A549 (cell line): ENCODE results near the gene SLC16A13. TPM values are rescaled to one million over a fixed set of nuclear protein-coding genes. Genes with fewer than 3 reads are reported as not detected.

Experiments used
- ATAC-seq, 2 experiments: fragments of 200-7000 bp in 1 of 2; fragments of >200 bp in 1 of 2; cut with Nextera tagmentation in 1 of 2; cut with Tn5 transposase in 1 of 2; 3 replicates each; pipeline versions ENCODE4 v1.8.0 to v1.9.1; 2018 to 2020; ENCODE audit warnings: mild to moderate bottlenecking in 1 of 2, moderate library complexity in 1 of 2
- CTCF ChIA-PET: fragments of 300-600 bp; sonication (Branson Sonifier 250); formaldehyde crosslinking; extraction: SDS; loops from one replicate; lab custom pipeline; 2021; ENCODE audit warnings: antibody characterized with exemption, inconsistent platforms; lab: Yijun Ruan, JAX
- POLR2A ChIA-PET: fragments of 350-600 bp; formaldehyde crosslinking; extraction: SDS; loops from one replicate; lab custom pipeline; 2021; ENCODE audit warnings: antibody characterized with exemption, inconsistent platforms; lab: Yijun Ruan, JAX
- DNase-seq, 2 experiments: peaks; one replicate each; pipeline versions ENCODE4 v3.0.0 to v3.0.0-alpha.2; 2011 to 2016; ENCODE audit warnings: low read depth in 1 of 2, low spot score in 1 of 2
- FAIRE-seq: peaks from 2 replicates; lab custom pipeline; 2011; peaks lifted over from hg19 to GRCh38; lab: Jason Lieb, UNC
- H3K27ac ChIP-seq, 2 experiments: fragments of >200 bp; sonication (Bioruptor Twin); formaldehyde crosslinking; 3 replicates each; pipeline ENCODE4 v1.5.1; 2016 to 2017
- H3K4me1 ChIP-seq: fragments of >200 bp; sonication (Bioruptor Twin); formaldehyde crosslinking; 3 replicates; pipeline ENCODE4 v1.6.1; 2016
- H3K4me2 ChIP-seq: fragments of >200 bp; sonication (Bioruptor Twin); formaldehyde crosslinking; 3 replicates; pipeline ENCODE4 v1.6.1; 2016
- H3K4me3 ChIP-seq: fragments of >200 bp; sonication (Bioruptor Twin); formaldehyde crosslinking; 3 replicates; pipeline ENCODE4 v1.5.1; 2016
- H3K9me3 ChIP-seq: fragments of >200 bp; sonication (Bioruptor Twin); formaldehyde crosslinking; 3 replicates; pipeline ENCODE4 v1.6.1; 2016
- BCL3 ChIP-seq: fragments of >200 bp; sonication (Bioruptor Twin); formaldehyde crosslinking; IDR thresholded peaks from 3 replicates; pipeline ENCODE4 v1.6.1; 2016
- BHLHE40 ChIP-seq: IDR thresholded peaks from 2 replicates; pipeline ENCODE4 v1.6.1; 2012; ENCODE audit warnings: low read depth, low read length, inconsistent platforms
- CHD4 ChIP-seq: fragments of 200-600 bp; sonication (generic); IDR thresholded peaks from 2 replicates; pipeline ENCODE4 v1.6.1; 2016; ENCODE audit warnings: antibody characterized with exemption, mild to moderate bottlenecking, borderline replicate concordance
- CTCF ChIP-seq: fragments of >200 bp; sonication (Bioruptor Twin); formaldehyde crosslinking; IDR thresholded peaks from 3 replicates; pipeline ENCODE4 v1.5.1; 2016
- E2F6 ChIP-seq: IDR thresholded peaks from 2 replicates; pipeline ENCODE4 v1.6.1; 2012; ENCODE audit warnings: low read depth, borderline replicate concordance
- FOSB ChIP-seq: fragments of 250-450 bp; sonication (Bioruptor Pico); IDR thresholded peaks from 2 replicates; pipeline ENCODE4 v1.5.0; 2020; ENCODE audit warnings: mild to moderate bottlenecking, moderate library complexity
- FOSL2 ChIP-seq, 2 experiments: fragments of 450-650 bp in 1 of 2; fragments of >200 bp in 1 of 2; sonication (Bioruptor Twin) in 1 of 2; formaldehyde crosslinking; IDR thresholded peaks; 2 replicates each; pipeline versions ENCODE4 v1.5.0 to v1.6.1; 2016 to 2020; ENCODE audit warnings: mild to moderate bottlenecking in 1 of 2, moderate library complexity in 1 of 2
- GATA3 ChIP-seq: IDR thresholded peaks from 2 replicates; pipeline ENCODE4 v1.6.1; 2012; ENCODE audit warnings: borderline replicate concordance
- HDAC2 ChIP-seq: fragments of 200-600 bp; sonication (generic); IDR thresholded peaks from 2 replicates; pipeline ENCODE4 v1.6.1; 2016
- HEYL ChIP-seq: fragments of 250-450 bp; sonication (Bioruptor Pico); IDR thresholded peaks from 2 replicates; pipeline ENCODE4 v1.8.0; 2021; ENCODE audit warnings: mild to moderate bottlenecking, moderate library complexity
- HMGXB4 ChIP-seq: fragments of 250-450 bp; sonication (Bioruptor Pico); IDR thresholded peaks from 2 replicates; pipeline ENCODE4 v1.5.0; 2021; ENCODE audit warnings: mild to moderate bottlenecking, moderate library complexity, borderline replicate concordance
- HOXB13 ChIP-seq: fragments of 250-450 bp; sonication (Bioruptor Pico); IDR thresholded peaks from 2 replicates; pipeline ENCODE4 v1.5.0; 2020; ENCODE audit warnings: low read depth, mild to moderate bottlenecking, moderate library complexity
- HOXB5 ChIP-seq: fragments of 250-450 bp; sonication (Bioruptor Pico); IDR thresholded peaks from 2 replicates; pipeline ENCODE4 v1.5.0; 2020; ENCODE audit warnings: mild to moderate bottlenecking, moderate library complexity
- JUNB ChIP-seq: fragments of >200 bp; sonication (Bioruptor Twin); formaldehyde crosslinking; IDR thresholded peaks from 2 replicates; pipeline ENCODE4 v1.6.1; 2016
- KDM1A ChIP-seq: fragments of 200-600 bp; sonication (generic); IDR thresholded peaks from 2 replicates; pipeline ENCODE4 v1.6.1; 2016; ENCODE audit warnings: low read depth, mild to moderate bottlenecking
- NR3C1 ChIP-seq: fragments of >200 bp; sonication (Bioruptor Twin); formaldehyde crosslinking; IDR thresholded peaks from 3 replicates; pipeline ENCODE4 v1.6.1; 2017
- PBX3 ChIP-seq: IDR thresholded peaks from 2 replicates; pipeline ENCODE4 v1.6.1; 2012
- POLR2A ChIP-seq: IDR thresholded peaks from 2 replicates; pipeline ENCODE4 v1.6.1; 2012; ENCODE audit warnings: mild to moderate bottlenecking, low read length
- POLR2AphosphoS2 ChIP-seq: conservative IDR thresholded peaks from 2 replicates; pipeline ENCODE4 v1.6.1; 2012; ENCODE audit warnings: low read length, improper control_type of control experiment, inconsistent platforms
- RAD21 ChIP-seq, 2 experiments: fragments of >200 bp in 1 of 2; sonication (Bioruptor Twin) in 1 of 2; formaldehyde crosslinking in 1 of 2; IDR thresholded peaks in 1 of 2; conservative IDR thresholded peaks in 1 of 2; 2 replicates in 1 of 2; 3 replicates in 1 of 2; pipeline ENCODE4 v1.6.1; 2012 to 2018; ENCODE audit warnings: inconsistent platforms in 1 of 2
- RARB ChIP-seq: fragments of 250-450 bp; sonication (Bioruptor Pico); IDR thresholded peaks from 2 replicates; pipeline ENCODE4 v1.8.0; 2021; ENCODE audit warnings: mild to moderate bottlenecking, moderate library complexity
- RCOR1 ChIP-seq: fragments of 150-350 bp; IDR thresholded peaks from 2 replicates; pipeline ENCODE4 v1.6.1; 2014; ENCODE audit warnings: antibody characterized with exemption, low read length, low read depth
- RFX5 ChIP-seq: fragments of 450-650 bp; IDR thresholded peaks from 2 replicates; pipeline ENCODE4 v1.7.1; 2014; ENCODE audit warnings: antibody characterized with exemption, mild to moderate bottlenecking, moderate library complexity
- SREBF2 ChIP-seq: fragments of 450-650 bp; IDR thresholded peaks from 2 replicates; pipeline ENCODE4 v1.6.1; 2014; ENCODE audit warnings: mild to moderate bottlenecking, moderate library complexity
- TFCP2L1 ChIP-seq: fragments of 250-450 bp; sonication (Bioruptor Pico); IDR thresholded peaks from 2 replicates; pipeline ENCODE4 v1.5.0; 2021; ENCODE audit warnings: mild to moderate bottlenecking
- ZFP36 ChIP-seq: fragments of 450-650 bp; IDR thresholded peaks from 2 replicates; pipeline ENCODE4 v1.6.1; 2014; ENCODE audit warnings: borderline replicate concordance; ENCODE audit not compliant: partially characterized antibody
- ZSCAN20 ChIP-seq: fragments of 250-450 bp; sonication (Bioruptor Pico); IDR thresholded peaks from 2 replicates; pipeline ENCODE4 v1.8.0; 2022; ENCODE audit warnings: mild to moderate bottlenecking, moderate library complexity
- WGBS: methylation state at CpG from one replicate; pipeline ENCODE4 v1.1.6; 2017; ENCODE audit errors: missing lambda C conversion rate; 5-methylcytosine and 5-hydroxymethylcytosine counted together
- polyA minus RNA-seq: library from RNA; depleted of rRNA, polyadenylated mRNA; stranded (reverse); fragments of >200 nt; gene quantifications from 2 replicates; pipeline ENCODE4 v1.2.3, GENCODE V29; 2011; rRNA and poly(A)+ RNA removed
- polyA plus RNA-seq, 4 experiments: library from polyadenylated mRNA; depleted of rRNA in 3 of 4; stranded (reverse); fragments of >200 nt; fragmentation: RNase III in 1 of 4; extraction: RNeasy Plus Mini Kit Qiagen cat#74134 plus additional on column Dnase treatment in 1 of 4; gene quantifications; 2 replicates in 3 of 4; 3 replicates in 1 of 4; pipeline ENCODE4 v1.2.3, GENCODE V29; 2011 to 2017
- TF ChIP-seq, protein P1 (sequence below): fragments of 150-350 bp; IDR thresholded peaks from 2 replicates; pipeline ENCODE4 v1.6.1; 2014; ENCODE audit warnings: low read depth, mild to moderate bottlenecking, low read length
- TF ChIP-seq, protein P2 (sequence below): fragments of >200 bp; sonication (Bioruptor Twin); formaldehyde crosslinking; IDR thresholded peaks from 2 replicates; pipeline ENCODE4 v1.6.1; 2016

SLC16A13 gene, protein sequence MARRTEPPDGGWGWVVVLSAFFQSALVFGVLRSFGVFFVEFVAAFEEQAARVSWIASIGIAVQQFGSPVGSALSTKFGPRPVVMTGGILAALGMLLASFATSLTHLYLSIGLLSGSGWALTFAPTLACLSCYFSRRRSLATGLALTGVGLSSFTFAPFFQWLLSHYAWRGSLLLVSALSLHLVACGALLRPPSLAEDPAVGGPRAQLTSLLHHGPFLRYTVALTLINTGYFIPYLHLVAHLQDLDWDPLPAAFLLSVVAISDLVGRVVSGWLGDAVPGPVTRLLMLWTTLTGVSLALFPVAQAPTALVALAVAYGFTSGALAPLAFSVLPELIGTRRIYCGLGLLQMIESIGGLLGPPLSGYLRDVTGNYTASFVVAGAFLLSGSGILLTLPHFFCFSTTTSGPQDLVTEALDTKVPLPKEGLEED
- polyA plus RNA-seq (2011; rRNA removed) (6.2 and 8.0 TPM in 2 replicates), polyA plus RNA-seq (2017; fragmentation: RNase III; extraction: RNeasy Plus Mini Kit Qiagen cat#74134 plus additional on column Dnase treatment) (6.2 to 10.9 TPM (median 10.4 TPM) in 3 replicates), polyA minus RNA-seq (8.2 and 8.4 TPM in 2 replicates)
- polyA plus RNA-seq (2012; cell fraction: cytosol; rRNA removed) = 7.9 and 11.7 TPM in 2 replicates
- 16.2 and 19.5 TPM in 2 replicates for polyA plus RNA-seq (2012; cell fraction: nucleus; rRNA removed)

- Histone ChIP-seq H3K9me3 (no peaks in the 10 kb centered on the region), H3K4me3 (peak within 1 kb of the TSS; percentile 85), H3K4me2 (peak within 1 kb of the TSS; percentile 87), H3K27ac (peak within 1 kb of the TSS; percentile 86 to 97), H3K4me1 (peaks cover 13% of the 10 kb centered on the region; the same call in 2 of the 3 replicates)
- WGBS = 1% methylated on average over 32 of the region's 52 CpGs
- CTCF ChIA-PET = interaction anchor here (0.6 to 34.0 kb wide), 9 partner anchors 10 to 839 kb away, joined by 3 to 1477 read pairs (median 7); partner anchors contain the start of genes ASGR2 and SLC16A11
- DNase-seq (peak; percentile 99 to 100), ATAC-seq (peak; percentile 93 to 97), FAIRE-seq (peak; percentile 90)
- POLR2A ChIA-PET = interaction anchor here (0.7 to 1.7 kb wide), 22 partner anchors 10 to 385 kb away, joined by 3 to 16 read pairs (median 4); partner anchors contain the start of genes C17orf100, DVL2, GABARAP and MED31
- TF ChIP-seq, protein P1, sequence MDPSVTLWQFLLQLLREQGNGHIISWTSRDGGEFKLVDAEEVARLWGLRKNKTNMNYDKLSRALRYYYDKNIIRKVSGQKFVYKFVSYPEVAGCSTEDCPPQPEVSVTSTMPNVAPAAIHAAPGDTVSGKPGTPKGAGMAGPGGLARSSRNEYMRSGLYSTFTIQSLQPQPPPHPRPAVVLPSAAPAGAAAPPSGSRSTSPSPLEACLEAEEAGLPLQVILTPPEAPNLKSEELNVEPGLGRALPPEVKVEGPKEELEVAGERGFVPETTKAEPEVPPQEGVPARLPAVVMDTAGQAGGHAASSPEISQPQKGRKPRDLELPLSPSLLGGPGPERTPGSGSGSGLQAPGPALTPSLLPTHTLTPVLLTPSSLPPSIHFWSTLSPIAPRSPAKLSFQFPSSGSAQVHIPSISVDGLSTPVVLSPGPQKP = no peak
- TF ChIP-seq GATA3 (no peak), KDM1A (no peak), FOSB (CRISPR knock-in tag) (no peak), HEYL (CRISPR knock-in tag) (no peak), JUNB (no peak), RCOR1 (no peak), RFX5 (peak; percentile 26; the same call in 1 of the 2 replicates), ZSCAN20 (CRISPR knock-in tag) (no peak), POLR2A (peak; percentile 96), BCL3 (peak; percentile 88), CHD4 (no peak; the same call in 1 of the 2 replicates), NR3C1 (no peak), RAD21 (conservative IDR thresholded peaks at IDR 0.05 in 1 of 2, IDR thresholded peaks at IDR 0.05 in 1 of 2) (no peak), HDAC2 (no peak), HOXB13 (CRISPR knock-in tag) (no peak), HOXB5 (CRISPR knock-in tag) (peak; percentile 34; the same call in 1 of the 2 replicates), FOSL2 (IDR thresholded peaks at IDR 0.05) (no peak), FOSL2 (CRISPR knock-in tag; IDR thresholded peaks at IDR 0.05) (peak; percentile 28), E2F6 (peak; percentile 45; the same call in 1 of the 2 replicates), BHLHE40 (no peak), HMGXB4 (no peak), PBX3 (no peak), ZFP36 (no peak), POLR2AphosphoS2 (no peak), CTCF (no peak), TFCP2L1 (no peak), RARB (CRISPR knock-in tag) (no peak), SREBF2 (no peak)
- TF ChIP-seq, protein P2, sequence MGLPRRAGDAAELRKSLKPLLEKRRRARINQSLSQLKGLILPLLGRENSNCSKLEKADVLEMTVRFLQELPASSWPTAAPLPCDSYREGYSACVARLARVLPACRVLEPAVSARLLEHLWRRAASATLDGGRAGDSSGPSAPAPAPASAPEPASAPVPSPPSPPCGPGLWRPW = no peak
Measured at GRCh38 chr17:7035591-7036368, at the start of gene SLC16A13. Gene SLC16A13 (plus strand): TSS chr17:7036015. CDS start chr17:7036383, 368 bp downstream.
